GM23338 (cell line): Measurements from ENCODE around the gene TUBA1C.
"Not testable (repeated sequence)": the region's sequence is repeated elsewhere in the genome, so short reads cannot be mapped to it uniquely, and the experiment has no call there.

Experiments used
- CREB1 ChIP-seq: fragments of 250-450 bp; sonication (Bioruptor Pico); IDR thresholded peaks from 2 replicates; pipeline ENCODE4 v1.5.0; 2020; ENCODE audit warnings: low read depth, mild to moderate bottlenecking, moderate library complexity
- EZH2 ChIP-seq: fragments of 200-600 bp; sonication (generic); IDR thresholded peaks from one replicate; pipeline ENCODE4 v1.8.0; 2017; ENCODE audit warnings: antibody characterized with exemption, mild to moderate bottlenecking, low read depth; ENCODE audit not compliant: unreplicated experiment
- EZH2phosphoT487 ChIP-seq: fragments of 200-600 bp; sonication (generic); IDR thresholded peaks from one replicate; pipeline ENCODE4 v1.8.1; 2018; ENCODE audit warnings: antibody characterized with exemption; ENCODE audit not compliant: unreplicated experiment
- JUNB ChIP-seq: IDR thresholded peaks from one replicate; pipeline ENCODE4 v1.6.1; 2016; ENCODE audit warnings: antibody characterized with exemption; ENCODE audit not compliant: unreplicated experiment
- NANOG ChIP-seq: IDR thresholded peaks from 2 replicates; pipeline ENCODE4 v1.6.1; 2016; ENCODE audit warnings: antibody characterized with exemption, borderline replicate concordance
- POLR2AphosphoS5 ChIP-seq: IDR thresholded peaks from 2 replicates; pipeline ENCODE4 v1.6.1; 2016; ENCODE audit warnings: antibody characterized with exemption, low read depth
- STAT1 ChIP-seq: IDR thresholded peaks from one replicate; pipeline ENCODE4 v1.6.1; 2016; ENCODE audit warnings: antibody characterized with exemption; ENCODE audit not compliant: unreplicated experiment
- ZNF114 ChIP-seq: fragments of 250-450 bp; sonication (Bioruptor Pico); IDR thresholded peaks from 2 replicates; pipeline ENCODE4 v1.5.0; 2020; ENCODE audit warnings: mild to moderate bottlenecking, moderate library complexity
- TF ChIP-seq, protein P1 (sequence below), 2 experiments: fragments of 200-600 bp in 1 of 2; sonication (generic) in 1 of 2; conservative IDR thresholded peaks; 2 replicates each; pipeline versions ENCODE4 v1.5.1 to v1.6.1; 2016 to 2017; ENCODE audit warnings: antibody characterized with exemption in 2 of 2, low read depth in 2 of 2, mild to moderate bottlenecking in 2 of 2, moderate library complexity in 1 of 2
- TF ChIP-seq, protein P2 (sequence below): IDR thresholded peaks from one replicate; pipeline ENCODE4 v1.6.1; 2018; ENCODE audit warnings: antibody characterized with exemption; ENCODE audit not compliant: unreplicated experiment
- TF ChIP-seq, protein P3 (sequence below): IDR thresholded peaks from 2 replicates; pipeline ENCODE4 v1.6.1; 2016; ENCODE audit warnings: antibody characterized with exemption

DNA sequence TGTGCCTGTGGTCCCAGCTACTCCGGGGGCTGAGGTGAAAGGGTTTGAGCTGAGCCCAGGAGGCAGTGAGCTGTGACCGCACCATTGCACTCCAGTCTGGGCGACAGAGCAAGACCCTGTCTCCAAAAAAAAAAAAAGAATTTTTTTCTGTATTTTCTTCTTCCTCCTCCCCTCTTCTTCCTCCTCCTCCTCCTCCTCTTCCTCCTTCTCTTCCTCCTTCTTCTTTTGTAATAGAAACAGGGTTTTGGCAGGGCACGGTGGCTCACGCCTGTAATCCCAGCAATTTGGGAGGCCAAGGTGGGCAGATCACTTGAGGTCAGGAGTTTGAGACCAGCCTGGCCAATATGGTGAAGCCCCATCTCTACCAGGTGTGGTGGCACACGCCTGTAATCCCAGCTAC lies 15.7 kb downstream of the TUBA1C start:
- not testable (repeated sequence) for TF ChIP-seq EZH2; EZH2phosphoT487; POLR2AphosphoS5; JUNB; CREB1 (CRISPR knock-in tag); NANOG; ZNF114; STAT1
- TF ChIP-seq, protein P1, sequence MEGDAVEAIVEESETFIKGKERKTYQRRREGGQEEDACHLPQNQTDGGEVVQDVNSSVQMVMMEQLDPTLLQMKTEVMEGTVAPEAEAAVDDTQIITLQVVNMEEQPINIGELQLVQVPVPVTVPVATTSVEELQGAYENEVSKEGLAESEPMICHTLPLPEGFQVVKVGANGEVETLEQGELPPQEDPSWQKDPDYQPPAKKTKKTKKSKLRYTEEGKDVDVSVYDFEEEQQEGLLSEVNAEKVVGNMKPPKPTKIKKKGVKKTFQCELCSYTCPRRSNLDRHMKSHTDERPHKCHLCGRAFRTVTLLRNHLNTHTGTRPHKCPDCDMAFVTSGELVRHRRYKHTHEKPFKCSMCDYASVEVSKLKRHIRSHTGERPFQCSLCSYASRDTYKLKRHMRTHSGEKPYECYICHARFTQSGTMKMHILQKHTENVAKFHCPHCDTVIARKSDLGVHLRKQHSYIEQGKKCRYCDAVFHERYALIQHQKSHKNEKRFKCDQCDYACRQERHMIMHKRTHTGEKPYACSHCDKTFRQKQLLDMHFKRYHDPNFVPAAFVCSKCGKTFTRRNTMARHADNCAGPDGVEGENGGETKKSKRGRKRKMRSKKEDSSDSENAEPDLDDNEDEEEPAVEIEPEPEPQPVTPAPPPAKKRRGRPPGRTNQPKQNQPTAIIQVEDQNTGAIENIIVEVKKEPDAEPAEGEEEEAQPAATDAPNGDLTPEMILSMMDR (conservative IDR thresholded peaks at IDR 0.05; ENCODE audit: low read depth in 2 of 2), result not testable (repeated sequence)
- TF ChIP-seq, protein P2, sequence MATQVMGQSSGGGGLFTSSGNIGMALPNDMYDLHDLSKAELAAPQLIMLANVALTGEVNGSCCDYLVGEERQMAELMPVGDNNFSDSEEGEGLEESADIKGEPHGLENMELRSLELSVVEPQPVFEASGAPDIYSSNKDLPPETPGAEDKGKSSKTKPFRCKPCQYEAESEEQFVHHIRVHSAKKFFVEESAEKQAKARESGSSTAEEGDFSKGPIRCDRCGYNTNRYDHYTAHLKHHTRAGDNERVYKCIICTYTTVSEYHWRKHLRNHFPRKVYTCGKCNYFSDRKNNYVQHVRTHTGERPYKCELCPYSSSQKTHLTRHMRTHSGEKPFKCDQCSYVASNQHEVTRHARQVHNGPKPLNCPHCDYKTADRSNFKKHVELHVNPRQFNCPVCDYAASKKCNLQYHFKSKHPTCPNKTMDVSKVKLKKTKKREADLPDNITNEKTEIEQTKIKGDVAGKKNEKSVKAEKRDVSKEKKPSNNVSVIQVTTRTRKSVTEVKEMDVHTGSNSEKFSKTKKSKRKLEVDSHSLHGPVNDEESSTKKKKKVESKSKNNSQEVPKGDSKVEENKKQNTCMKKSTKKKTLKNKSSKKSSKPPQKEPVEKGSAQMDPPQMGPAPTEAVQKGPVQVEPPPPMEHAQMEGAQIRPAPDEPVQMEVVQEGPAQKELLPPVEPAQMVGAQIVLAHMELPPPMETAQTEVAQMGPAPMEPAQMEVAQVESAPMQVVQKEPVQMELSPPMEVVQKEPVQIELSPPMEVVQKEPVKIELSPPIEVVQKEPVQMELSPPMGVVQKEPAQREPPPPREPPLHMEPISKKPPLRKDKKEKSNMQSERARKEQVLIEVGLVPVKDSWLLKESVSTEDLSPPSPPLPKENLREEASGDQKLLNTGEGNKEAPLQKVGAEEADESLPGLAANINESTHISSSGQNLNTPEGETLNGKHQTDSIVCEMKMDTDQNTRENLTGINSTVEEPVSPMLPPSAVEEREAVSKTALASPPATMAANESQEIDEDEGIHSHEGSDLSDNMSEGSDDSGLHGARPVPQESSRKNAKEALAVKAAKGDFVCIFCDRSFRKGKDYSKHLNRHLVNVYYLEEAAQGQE, result not testable (repeated sequence)
- TF ChIP-seq, protein P3, sequence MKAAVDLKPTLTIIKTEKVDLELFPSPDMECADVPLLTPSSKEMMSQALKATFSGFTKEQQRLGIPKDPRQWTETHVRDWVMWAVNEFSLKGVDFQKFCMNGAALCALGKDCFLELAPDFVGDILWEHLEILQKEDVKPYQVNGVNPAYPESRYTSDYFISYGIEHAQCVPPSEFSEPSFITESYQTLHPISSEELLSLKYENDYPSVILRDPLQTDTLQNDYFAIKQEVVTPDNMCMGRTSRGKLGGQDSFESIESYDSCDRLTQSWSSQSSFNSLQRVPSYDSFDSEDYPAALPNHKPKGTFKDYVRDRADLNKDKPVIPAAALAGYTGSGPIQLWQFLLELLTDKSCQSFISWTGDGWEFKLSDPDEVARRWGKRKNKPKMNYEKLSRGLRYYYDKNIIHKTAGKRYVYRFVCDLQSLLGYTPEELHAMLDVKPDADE, result not testable (repeated sequence)
